Neuron (in vitro differentiated cells): ENCODE results near the gene OFD1.

ENCODE experiments used
- H2AFZ ChIP-seq: one replicate; pipeline ENCODE4 v1.6.1; 2013; ENCODE audit warnings: low read depth, mild to moderate bottlenecking, inconsistent platforms, low read length, moderate library complexity
- H3K27me3 ChIP-seq: one replicate; pipeline ENCODE4 v1.6.1; 2013; ENCODE audit warnings: low read length; ENCODE audit not compliant: insufficient read depth
- H3K36me3 ChIP-seq: one replicate; pipeline ENCODE4 v1.6.1; 2013; ENCODE audit warnings: low read length; ENCODE audit not compliant: insufficient read depth
- H3K4me1 ChIP-seq: one replicate; pipeline ENCODE4 v1.6.1; 2013; ENCODE audit warnings: low read length; ENCODE audit not compliant: insufficient read depth
- H3K4me3 ChIP-seq: 2 replicates; pipeline ENCODE4 v1.5.1; 2013; ENCODE audit warnings: mild to moderate bottlenecking, low read length, moderate library complexity
- H3K9me3 ChIP-seq: one replicate; pipeline ENCODE4 v1.6.1; 2013; ENCODE audit warnings: low read length

Gene OFD1

DNA sequence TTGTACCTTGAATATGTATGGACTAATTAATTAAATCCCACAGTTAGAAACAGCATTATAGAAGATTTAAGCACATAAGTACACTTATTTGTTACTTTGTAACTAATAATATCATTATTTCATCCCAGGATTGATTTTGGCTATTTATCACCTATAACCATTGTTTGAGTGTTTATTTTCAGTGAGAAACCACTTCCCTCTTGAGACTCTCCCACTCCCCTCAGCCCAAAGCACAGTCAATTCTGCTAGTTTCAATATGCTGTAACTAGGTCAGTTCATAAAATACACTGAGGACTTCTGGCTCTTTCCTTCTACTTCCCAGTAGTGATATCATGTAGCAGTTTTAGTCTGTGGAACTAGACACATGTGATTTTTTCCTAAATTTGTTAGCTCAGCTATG is 16.3 kb downstream of the OFD1 start:
- no peak overlapping the region for H3K4me3 ChIP-seq
- no peaks in the 10 kb centered on the region for H3K27me3 ChIP-seq

DNA sequence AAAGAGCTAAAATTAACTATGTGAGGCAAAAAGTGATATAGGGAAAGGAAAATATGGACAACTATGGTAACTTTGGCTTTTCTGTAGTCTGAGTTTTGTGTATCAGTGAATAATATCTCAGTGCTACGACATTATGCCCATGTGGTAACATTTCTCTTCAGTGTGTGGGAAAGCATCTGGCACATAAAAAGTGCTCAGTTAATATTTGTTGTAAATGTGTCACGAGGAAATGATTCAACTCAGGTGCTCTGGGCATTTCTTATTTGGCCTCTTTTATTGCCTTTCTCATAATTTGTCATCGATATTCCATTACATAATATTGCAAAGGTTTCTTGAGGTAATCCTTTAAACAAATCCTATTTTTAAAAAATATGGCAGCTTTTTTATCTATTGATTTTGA is 17.6 kb downstream of the OFD1 start:
- Histone ChIP-seq H2AFZ (no peak overlapping the region), H3K9me3 (no peaks in the 10 kb centered on the region), H3K27me3 (no peaks in the 10 kb centered on the region), H3K36me3 (peaks cover 23% of the 10 kb centered on the region), H3K4me1 (no peaks in the 10 kb centered on the region), H3K4me3 (no peak overlapping the region)

More for the DNA sequence above, 16.3 kb downstream of the OFD1 start:
- no peaks in the 10 kb centered on the region for H3K9me3 ChIP-seq
- no peaks in the 10 kb centered on the region for H3K4me1 ChIP-seq
- H3K36me3 ChIP-seq = peaks cover 18% of the 10 kb centered on the region
- H2AFZ ChIP-seq = no peak overlapping the region

DNA sequence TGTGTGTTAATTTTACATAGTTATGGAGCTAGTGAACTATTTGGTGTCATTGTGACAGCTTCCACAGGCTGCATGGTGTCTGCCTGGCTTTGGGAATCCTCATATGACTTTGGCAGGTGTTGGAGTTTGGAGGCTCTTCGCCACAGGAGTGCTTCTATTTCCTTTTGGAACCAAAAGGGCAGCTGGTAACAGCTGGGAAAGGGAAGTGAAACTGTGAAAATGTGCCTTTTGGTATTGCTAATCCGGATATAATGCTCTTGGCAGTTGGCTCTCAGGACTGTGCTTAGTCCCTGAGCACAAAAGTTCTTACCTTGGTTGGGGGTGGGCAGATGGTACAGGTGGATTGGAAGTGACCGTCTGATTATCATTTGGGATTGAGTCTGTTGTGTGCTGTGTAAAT is 18.1 kb downstream of the OFD1 start:
- no peaks in the 10 kb centered on the region for H3K27me3 ChIP-seq
- no peak overlapping the region for H2AFZ ChIP-seq
- H3K9me3 ChIP-seq = no peaks in the 10 kb centered on the region
- no peak overlapping the region for H3K4me3 ChIP-seq
- no peaks in the 10 kb centered on the region for H3K4me1 ChIP-seq
- H3K36me3 ChIP-seq = peaks cover 23% of the 10 kb centered on the region

DNA sequence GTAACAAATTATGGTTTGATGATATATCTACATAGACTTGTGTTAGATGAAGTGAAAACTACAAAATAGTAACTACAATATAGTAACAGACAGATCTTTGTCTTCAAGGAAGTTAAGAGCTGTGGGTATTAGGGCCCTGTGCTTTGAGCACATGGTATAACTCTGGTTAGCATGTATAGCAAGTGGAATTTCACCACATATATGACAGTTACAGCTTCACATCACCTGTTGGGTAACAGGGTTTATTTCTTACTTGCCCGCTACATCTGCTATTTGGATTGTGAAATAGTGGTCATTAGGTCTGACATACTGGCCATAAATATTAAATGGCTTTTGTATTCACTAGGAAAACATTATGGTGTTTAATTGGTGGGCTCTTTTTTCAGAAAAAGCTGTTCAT is 20.2 kb downstream of the OFD1 start:
- no peaks in the 10 kb centered on the region for H3K27me3 ChIP-seq
- H3K4me3 ChIP-seq = no peak overlapping the region
- no peaks in the 10 kb centered on the region for H3K9me3 ChIP-seq
- no peaks in the 10 kb centered on the region for H3K4me1 ChIP-seq
- peaks cover 27% of the 10 kb centered on the region for H3K36me3 ChIP-seq
- H2AFZ ChIP-seq = no peak overlapping the region

DNA sequence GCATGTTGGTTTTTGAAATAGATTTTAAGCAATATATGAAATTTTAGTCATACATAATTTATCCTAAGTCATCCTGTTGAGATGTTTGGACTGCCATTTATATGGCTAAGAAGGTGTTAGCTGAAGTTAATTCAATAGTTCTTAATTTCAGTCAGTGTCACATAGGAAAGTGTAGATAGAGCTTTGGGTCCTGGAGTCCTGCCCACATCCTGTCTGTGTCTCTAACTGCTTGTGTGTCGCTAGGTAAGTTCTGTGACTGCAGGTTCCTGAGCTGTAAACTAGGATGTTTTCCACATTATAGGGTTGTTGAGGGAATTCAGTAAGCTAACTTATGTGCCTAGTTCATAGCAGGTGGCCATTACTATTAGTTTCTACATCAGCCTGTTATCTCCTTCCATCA is 20.7 kb downstream of the OFD1 start:
- Histone ChIP-seq H3K9me3 (no peaks in the 10 kb centered on the region), H3K36me3 (peaks cover 30% of the 10 kb centered on the region), H3K4me1 (no peaks in the 10 kb centered on the region), H3K27me3 (no peaks in the 10 kb centered on the region), H2AFZ (no peak overlapping the region), H3K4me3 (no peak overlapping the region)

DNA sequence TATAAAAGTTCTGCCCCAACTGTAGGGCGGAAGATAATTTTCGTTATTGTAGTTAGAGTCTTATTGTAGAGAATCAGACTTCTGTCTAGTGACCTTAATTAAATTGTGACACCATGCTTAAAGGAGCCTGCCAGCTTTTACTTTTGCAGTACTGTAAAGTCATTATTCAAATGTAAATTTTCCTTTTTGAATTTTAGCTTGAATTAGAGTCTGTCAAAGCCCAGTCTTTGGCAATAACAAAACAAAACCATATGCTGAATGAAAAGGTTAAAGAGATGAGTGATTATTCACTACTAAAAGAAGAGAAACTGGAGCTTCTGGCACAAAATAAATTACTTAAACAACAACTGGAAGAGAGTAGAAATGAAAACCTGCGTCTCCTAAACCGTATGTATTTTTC is 21.8 kb downstream of the OFD1 start:
- Histone ChIP-seq H2AFZ (no peak overlapping the region), H3K9me3 (no peaks in the 10 kb centered on the region), H3K4me1 (no peaks in the 10 kb centered on the region), H3K4me3 (no peak overlapping the region), H3K27me3 (no peaks in the 10 kb centered on the region), H3K36me3 (peaks cover 37% of the 10 kb centered on the region)

DNA sequence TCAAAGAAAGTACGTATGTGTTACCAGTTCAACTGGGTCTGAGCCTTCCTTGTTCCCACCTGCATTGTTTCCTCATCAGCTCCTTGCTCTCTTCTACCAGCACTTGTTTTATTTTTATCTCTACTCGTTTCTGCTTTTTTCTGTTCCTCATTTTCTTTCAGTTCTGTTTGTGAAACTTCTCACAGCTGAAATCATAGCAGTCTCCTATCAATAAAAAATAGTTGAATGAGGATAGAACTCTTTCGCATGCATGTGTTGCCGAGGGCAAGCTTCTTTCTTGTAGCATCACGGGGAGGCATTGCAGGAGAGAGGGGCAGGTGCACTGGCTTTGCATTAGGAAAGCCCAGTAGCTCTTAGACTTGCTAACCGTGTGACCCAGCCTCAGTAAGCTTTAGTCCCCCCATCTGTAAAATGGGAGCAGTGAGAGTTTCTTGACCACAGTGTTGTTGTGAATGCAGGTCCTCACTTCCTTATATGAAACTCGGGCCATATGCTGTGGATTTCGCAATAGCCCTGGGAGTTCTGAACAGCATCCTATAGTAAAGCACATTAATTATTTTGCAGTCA is 24.7 kb downstream of the OFD1 start:
- H3K9me3 ChIP-seq = no peaks in the 10 kb centered on the region
- no peak overlapping the region for H3K4me3 ChIP-seq
- no peaks in the 10 kb centered on the region for H3K27me3 ChIP-seq
- no peak overlapping the region for H2AFZ ChIP-seq
- H3K4me1 ChIP-seq = peaks cover under 1% of the 10 kb centered on the region
- peaks cover 32% of the 10 kb centered on the region for H3K36me3 ChIP-seq

DNA sequence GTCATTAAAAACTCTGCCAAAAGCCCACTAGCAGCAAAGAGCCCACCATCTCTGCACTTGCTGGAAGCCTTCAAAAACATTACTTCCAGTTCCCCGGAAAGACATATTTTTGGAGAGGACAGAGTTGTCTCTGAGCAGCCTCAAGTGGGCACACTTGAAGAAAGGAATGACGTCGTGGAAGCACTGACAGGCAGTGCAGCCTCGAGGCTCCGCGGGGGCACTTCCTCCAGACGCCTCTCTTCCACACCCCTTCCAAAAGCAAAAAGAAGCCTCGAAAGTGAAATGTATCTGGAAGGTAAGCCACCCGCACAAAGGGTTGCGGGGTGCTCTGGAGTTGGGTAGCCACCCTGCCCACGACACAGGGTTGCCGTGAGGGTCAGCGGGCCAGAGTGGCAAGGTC is 25.9 kb downstream of the OFD1 start:
- Histone ChIP-seq H3K36me3 (peaks cover 31% of the 10 kb centered on the region), H3K4me3 (no peak overlapping the region), H3K27me3 (no peaks in the 10 kb centered on the region), H3K9me3 (no peaks in the 10 kb centered on the region), H3K4me1 (peaks cover 3% of the 10 kb centered on the region), H2AFZ (no peak overlapping the region)

DNA sequence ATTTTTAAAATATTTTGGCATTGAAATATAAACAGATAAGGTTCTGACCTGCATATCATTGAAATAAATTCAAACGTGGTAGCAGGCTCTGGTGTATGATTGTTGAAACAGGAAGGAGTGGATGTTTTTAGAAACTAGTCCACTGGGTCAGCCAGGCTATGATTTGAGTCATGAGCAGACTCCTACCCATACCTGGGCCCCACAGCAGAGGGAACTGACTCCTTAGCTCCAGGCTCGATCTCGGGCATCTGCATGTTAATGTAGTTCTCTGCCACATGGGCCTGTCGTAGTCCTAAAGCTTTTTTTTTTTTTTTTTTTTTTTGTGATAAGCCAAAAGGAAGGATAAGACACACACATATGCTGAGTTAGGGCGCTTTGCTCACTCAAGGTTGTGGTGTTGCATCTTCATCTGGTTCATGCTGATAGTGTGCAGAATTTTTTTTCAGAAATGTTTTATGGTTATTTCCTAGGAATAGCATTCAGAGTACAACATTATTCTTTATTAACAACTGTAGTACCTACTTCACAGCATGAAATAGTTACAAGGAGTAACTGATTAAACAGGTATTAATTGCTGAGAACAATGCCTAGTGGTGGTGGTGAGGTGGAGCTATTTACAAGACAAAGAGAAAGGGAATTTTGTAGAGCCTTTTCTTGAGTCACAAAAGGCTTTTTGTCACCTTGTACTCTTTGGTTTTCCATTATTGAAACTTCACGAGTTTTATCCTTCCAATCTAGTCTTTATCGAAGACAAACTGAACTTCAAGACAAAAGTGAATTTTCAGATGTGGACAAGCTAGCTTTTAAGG is 27.3 kb downstream of the OFD1 start:
- H2AFZ ChIP-seq = no peak overlapping the region
- no peaks in the 10 kb centered on the region for H3K9me3 ChIP-seq
- peaks cover 30% of the 10 kb centered on the region for H3K36me3 ChIP-seq
- H3K4me3 ChIP-seq = no peak overlapping the region
- H3K4me1 ChIP-seq = peaks cover 3% of the 10 kb centered on the region
- H3K27me3 ChIP-seq = no peaks in the 10 kb centered on the region

DNA sequence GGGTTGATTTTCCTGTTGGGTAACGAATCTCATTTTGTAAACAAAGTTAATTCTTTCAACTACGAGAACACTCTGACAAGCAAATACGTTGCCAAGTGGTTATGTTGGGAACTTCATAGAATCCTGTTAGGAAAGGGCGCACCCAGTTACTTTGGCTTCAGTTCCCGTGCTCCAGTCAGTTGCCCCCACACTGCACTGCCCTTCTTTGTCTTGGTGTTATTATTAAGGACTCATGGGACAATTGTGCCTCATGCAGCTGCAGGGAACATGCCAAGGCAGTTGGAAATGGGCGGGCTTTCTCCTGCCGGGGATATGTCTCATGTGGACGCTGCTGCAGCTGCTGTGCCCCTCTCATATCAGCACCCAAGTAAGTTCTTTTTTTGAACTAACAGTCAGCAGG is 28.9 kb downstream of the OFD1 start:
- no peaks in the 10 kb centered on the region for H3K9me3 ChIP-seq
- no peak overlapping the region for H3K4me3 ChIP-seq
- peaks cover 3% of the 10 kb centered on the region for H3K4me1 ChIP-seq
- no peak overlapping the region for H2AFZ ChIP-seq
- H3K27me3 ChIP-seq = no peaks in the 10 kb centered on the region
- H3K36me3 ChIP-seq = peaks cover 32% of the 10 kb centered on the region

DNA sequence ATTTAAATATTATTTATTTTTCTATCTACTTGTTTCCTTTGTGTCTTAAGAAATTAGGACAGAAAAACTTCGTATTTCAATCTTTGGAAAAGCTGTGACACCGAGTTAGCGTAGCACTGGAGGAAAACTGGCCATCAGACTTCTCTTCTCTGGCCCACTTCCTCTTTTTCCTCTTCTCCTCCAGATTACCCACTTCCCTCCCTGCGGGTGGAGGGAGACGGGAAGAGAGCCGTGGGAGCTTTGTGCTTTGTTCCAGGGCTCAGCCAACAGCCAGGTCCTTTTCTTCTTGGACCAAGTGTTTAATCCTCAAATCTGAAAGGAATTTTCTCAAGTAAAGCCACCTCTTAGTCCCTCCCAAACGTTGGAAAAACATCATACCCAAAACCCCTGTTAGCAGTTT is 29.7 kb downstream of the OFD1 start:
- Histone ChIP-seq H2AFZ (no peak overlapping the region), H3K27me3 (no peaks in the 10 kb centered on the region), H3K4me3 (no peak overlapping the region), H3K36me3 (peaks cover 35% of the 10 kb centered on the region), H3K9me3 (no peaks in the 10 kb centered on the region), H3K4me1 (peaks cover 3% of the 10 kb centered on the region)

DNA sequence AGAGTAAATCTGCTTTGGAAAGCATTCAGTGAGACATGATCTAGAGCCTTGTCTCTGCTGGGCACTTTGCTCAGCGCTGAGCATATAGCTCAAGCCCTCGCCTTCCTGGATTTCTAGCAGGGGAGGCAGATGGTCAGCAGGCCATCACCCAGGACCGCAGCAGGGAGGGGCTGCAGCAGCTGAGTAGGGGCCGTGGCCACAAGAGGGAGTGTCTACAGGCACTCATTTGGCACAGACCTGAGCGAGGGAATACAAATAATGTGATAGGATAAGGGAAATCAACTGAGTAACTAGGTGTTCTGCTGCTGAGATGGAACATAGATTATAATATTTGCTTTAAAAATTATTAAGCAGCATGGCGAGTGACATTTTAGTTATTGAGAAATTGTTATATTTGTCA is 30.2 kb downstream of the OFD1 start:
- H3K9me3 ChIP-seq = no peaks in the 10 kb centered on the region
- peaks cover 35% of the 10 kb centered on the region for H3K36me3 ChIP-seq
- no peak overlapping the region for H3K4me3 ChIP-seq
- H3K27me3 ChIP-seq = no peaks in the 10 kb centered on the region
- H2AFZ ChIP-seq = no peak overlapping the region
- peaks cover 3% of the 10 kb centered on the region for H3K4me1 ChIP-seq

DNA sequence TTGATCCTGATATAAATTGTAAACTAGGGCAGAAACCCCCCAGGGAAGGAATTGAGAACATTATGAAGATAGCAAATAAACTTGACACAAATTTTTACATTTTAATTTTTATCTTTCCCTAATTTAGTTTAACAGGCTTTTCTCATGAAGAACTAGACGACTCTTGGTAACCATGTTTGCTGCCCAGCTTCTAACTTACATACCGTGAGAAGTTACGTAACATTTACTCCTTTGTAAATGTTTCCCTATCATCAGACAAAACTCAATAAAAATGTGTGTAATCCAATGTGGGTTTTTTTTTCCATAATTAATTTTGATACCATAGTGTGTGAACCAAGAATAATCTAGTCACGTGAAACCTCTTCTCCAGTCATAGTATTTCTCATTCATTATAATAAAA is 34.4 kb downstream of the OFD1 start:
- Histone ChIP-seq H3K9me3 (no peaks in the 10 kb centered on the region), H2AFZ (no peak overlapping the region), H3K4me1 (peaks cover 7% of the 10 kb centered on the region), H3K4me3 (no peak overlapping the region), H3K36me3 (peaks cover 43% of the 10 kb centered on the region), H3K27me3 (no peaks in the 10 kb centered on the region)
